NCI-H510A treated with DMSO at 0.1 percent for 48 hours (cell line): ENCODE measurements around the gene TAGAP.

Experiments
- DNase-seq: peaks from one replicate; lab custom pipeline; 2025; lab: John Stamatoyannopoulos, UW

The TAGAP gene

GRCh38 chr6:159071843-159072769, 27.3 kb upstream of the TAGAP start:
- DNase-seq: no peak

DNA sequence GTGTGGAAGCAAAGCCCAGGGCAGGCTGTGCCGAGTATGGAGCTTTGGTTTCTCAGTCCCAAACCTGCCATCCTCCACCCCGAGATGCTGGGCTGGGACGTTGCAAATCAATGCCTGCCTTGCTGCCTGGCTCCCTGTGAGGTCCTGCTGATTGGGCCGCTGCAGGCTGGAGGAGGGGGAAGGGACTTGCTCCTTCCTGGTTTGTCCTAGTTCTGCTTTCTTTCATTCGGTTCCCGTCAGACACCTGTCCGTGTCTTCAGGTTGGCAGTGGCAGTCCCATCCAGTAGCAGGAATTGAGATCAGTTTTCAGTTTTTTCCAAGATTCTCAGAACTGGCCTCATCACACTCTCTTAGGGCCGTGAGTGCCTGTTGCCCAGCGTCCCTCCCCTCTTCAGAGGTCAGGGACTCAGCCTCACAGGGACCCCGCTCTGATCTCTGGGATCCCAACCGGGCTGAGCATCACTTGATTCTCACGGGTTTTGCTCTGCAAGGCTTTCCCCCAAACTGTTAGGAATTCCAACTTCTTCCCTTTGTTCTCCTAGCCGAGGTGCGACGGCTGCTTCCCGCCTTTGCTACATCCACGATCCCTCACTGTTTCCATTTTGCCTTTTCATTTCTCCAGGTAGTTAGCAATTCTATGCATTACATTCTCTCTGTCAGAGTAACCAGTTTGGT, 24.2 kb upstream of the TAGAP start:
- no peak for DNase-seq

DNA sequence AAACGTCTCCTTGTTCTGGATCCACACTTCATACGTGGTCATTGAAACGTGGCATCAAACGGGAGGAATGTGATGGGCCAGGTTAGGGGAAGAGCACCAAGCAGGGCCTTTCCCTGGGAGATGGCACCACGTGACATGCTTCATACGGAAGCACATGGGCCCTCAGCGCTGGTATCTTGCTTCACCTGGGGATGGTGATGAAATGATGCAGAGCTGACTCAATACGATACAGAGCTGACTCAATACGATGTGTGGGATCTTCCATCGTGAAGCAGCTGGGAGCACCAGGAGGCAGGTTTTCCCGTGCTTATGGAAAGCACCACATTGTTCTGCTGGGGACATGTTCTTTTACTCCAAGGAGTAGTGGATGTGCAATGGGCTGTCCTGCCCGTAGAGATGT, 22.5 kb upstream of the TAGAP start:
- DNase-seq: no peak

GRCh38 chr6:159066483-159066882, 21.7 kb upstream of the TAGAP start:
- no peak for DNase-seq

- no peak for DNase-seq
Measured at GRCh38 chr6:159065759-159066329, 21.1 kb upstream of the TAGAP start.

GRCh38 chr6:159065091-159065490, 20.3 kb upstream of the TAGAP start:
- DNase-seq: no peak

GRCh38 chr6:159064477-159064876, 19.7 kb upstream of the TAGAP start:
- DNase-seq: no peak

DNA sequence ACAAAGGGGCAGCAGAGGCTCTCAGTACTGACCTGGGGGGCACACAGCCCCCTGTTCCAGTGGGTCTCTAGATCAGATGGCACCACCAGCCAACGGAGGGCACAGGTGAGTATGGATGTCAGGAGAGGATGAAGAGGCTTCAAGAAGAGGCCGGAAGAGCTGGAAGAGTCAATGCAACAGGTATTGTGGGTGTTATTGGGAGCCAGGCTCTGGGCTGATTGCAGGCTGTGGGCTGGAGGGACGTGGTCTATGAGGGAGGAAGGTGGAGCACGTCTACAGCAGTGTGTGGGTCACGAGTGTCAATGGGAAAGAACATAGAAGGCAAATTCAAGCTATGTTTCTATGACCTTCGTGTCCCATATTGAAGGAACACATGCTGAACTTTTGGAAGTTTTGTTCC, 18.8 kb upstream of the TAGAP start:
- no peak for DNase-seq

GRCh38 chr6:159062976-159063375, 18.2 kb upstream of the TAGAP start:
- no peak for DNase-seq

GRCh38 chr6:159062564-159062945, 17.8 kb upstream of the TAGAP start:
- no peak for DNase-seq

DNA sequence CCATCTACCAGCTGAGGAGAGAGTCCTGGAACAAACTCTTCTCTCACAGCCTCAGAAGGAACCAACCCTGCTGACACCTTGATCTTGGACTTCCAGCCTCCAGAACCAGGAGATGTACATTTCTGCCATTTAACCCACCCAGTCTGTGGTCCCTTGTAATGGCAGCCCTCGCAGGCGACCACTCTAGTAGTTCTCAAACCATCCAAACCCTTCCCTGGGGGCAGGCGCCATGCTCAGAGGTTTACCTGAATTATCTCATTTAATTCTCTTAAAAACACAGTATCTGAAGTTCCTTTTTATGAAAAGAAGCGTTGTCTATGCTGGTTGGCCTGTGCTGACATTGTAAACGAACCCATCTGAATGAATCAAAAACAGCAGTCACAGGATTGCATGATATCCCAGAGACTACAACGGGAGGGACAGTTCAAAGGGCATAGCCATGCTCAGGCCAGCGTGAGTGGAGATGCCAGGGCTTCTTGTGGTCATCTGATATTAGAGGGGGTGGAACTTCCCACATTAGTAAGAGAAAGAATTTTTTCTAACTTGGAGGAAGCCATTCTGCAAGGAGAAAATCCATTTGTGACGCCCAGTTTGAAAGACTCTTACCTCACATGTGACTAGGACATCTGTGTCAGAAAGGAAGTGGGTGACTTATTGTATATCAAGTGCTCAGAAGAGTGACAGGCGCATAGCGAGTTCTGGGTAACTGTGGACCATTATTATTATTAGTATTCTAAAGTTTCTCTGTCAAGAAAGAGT, 17.2 kb upstream of the TAGAP start:
- no peak for DNase-seq

DNA sequence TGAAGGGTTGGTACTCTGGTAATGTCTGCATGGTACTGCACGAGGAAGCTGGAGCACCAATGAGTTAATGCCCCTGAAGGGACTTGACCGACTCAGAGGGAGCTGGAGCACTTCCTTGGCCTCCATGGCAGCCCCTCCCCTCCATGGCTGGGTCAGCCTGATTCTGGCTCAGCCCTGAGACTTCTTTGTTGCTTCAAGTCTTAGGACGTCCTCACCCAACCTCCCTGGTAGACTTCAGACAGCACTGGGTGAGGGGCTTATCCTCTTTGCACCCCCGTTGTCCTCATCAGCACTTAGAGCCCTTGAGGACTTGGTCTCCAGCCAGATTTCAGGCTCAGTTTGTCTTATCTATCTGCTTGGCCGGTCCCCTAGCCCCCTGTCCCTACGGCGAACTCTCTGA, 16.4 kb upstream of the TAGAP start:
- no peak for DNase-seq

DNA sequence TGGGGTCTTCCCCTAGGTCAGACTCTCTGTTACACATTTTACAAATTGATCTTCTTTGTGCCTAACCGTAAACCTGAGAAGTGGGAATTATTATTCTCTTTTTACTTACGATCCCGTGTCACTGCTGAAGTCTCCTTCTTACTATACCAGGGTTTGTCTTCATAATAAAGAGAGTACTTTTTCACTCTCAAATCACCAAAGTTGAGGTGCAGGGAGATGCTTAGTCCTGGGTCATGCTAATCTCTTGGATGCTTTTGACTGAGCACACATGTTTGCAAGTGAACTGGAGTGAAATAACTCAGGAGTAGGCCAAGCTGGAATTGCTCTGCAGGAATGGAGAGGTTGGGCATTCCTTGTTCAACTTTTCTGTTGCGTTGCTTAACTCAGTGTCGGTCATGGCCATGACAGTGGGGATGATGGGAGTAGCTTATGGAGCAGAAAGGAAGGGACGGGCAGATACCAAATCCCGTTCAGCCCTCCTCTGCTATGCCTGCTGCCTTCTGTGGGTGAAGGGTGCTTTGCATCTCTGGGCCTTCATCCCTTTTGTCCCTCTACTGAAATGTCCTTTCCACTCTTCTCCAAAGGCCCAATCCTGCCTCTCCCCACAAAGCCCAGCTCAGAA, 15.2 kb upstream of the TAGAP start:
- no peak for DNase-seq

- no peak for DNase-seq
Measured at GRCh38 chr6:159059141-159059540, 14.3 kb upstream of the TAGAP start.

DNA sequence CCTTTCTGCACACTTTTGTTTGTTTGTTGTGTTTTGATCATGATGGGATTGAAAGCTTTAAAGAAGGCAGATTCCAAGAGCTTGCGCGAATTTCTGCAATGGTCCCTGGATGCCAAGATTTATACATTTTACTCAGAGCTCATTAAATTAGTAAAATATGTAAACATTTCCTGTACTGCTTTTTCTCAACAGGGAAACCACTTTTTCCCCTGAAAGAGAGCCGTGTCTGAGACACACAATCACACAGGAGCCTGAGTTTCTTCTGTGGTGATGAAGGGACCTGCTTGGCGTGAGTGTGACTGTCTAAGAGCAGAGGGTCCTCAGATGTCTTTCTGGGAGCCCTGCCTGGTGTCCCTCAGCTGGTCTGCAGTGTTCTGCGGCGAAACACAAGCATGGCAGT, 12.1 kb upstream of the TAGAP start:
- no peak for DNase-seq

DNA sequence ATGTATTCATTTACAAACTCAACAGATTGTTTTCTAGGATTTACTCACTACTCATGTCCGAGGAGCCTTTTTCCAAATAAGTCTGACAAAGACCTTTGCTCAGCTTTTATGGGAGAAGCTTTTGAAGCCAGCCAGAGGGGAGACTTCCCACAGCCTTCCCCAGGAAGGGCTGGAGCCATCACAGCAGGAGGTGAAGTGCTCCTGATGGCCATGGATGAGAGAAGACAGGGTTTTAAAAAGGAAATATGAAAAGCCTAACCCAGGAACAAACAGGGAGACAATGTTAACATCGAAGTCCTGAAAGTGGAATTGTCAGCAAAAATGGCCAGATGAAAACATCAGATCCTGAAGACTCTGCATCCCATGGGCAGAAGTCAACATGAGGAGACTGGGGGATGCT, 11.6 kb upstream of the TAGAP start:
- DNase-seq: peak; percentile 28

GRCh38 chr6:159056003-159056402, 11.2 kb upstream of the TAGAP start:
- DNase-seq: no peak

- no peak for DNase-seq
Measured at GRCh38 chr6:159053781-159054398, 9.1 kb upstream of the TAGAP start.

- no peak for DNase-seq
Measured at GRCh38 chr6:159052720-159053119, 7.9 kb upstream of the TAGAP start.

- DNase-seq: no peak
Measured at GRCh38 chr6:159047891-159048685, 3.3 kb upstream of the TAGAP start.

GRCh38 chr6:159045801-159046200, 1.0 kb upstream of the TAGAP start:
- DNase-seq: no peak
